HCT116 (cell line): Measurements from ENCODE around the gene TMEM52. TPM values are rescaled to one million over a fixed set of nuclear protein-coding genes. Genes with fewer than 3 reads are reported as not detected.

ENCODE experiments used
- ATAC-seq: fragments of 200-7000 bp; cut with Tn5 transposase; 2 replicates; pipeline ENCODE4 v1.9.1; 2020; ENCODE audit warnings: mild to moderate bottlenecking, moderate library complexity
- BruUV-seq: library from RNA; stranded (reverse); fragments of 400-500 nt; replicated peaks from 2 replicates; lab custom pipeline; 2021; lab: Mats Ljungman, UMichigan
- CTCF ChIA-PET: fragments of 300-600 bp; sonication (Branson Sonifier 250); formaldehyde crosslinking; loops from one replicate; lab custom pipeline; 2021; ENCODE audit warnings: antibody characterized with exemption; lab: Charles Lee
- POLR2A ChIA-PET: fragments of 300-600, 350-600 bp; sonication (Branson Sonifier 250); formaldehyde crosslinking; loops from one replicate; lab custom pipeline; 2021; ENCODE audit warnings: antibody characterized with exemption; lab: Charles Lee
- RAD21 ChIA-PET, 2 experiments: fragments of 300-600 bp; sonication (Branson Sonifier 250); formaldehyde crosslinking; loops; one replicate each; lab custom pipeline; 2023; ENCODE audit warnings: low total read pairs in 2 of 2; ENCODE audit not compliant: uncharacterized antibody in 2 of 2, unreplicated experiment in 2 of 2, low non-redundant PET in 1 of 2; lab: Charles Lee
- DNase-seq: peaks from one replicate; pipeline ENCODE4 v3.0.0-alpha.2; 2010; ENCODE audit warnings: low read depth, low spot score
- H2AFZ ChIP-seq: fragments of 200-600 bp; shearing (Covaris generic), sonication (generic); 2 replicates; pipeline ENCODE4 v1.6.1; 2017; ENCODE audit warnings: low read depth, mixed run types, mixed read lengths, antibody characterized with exemption, low read length; ENCODE audit not compliant: poor library complexity, severe bottlenecking
- H3K27ac ChIP-seq: 2 replicates; pipeline ENCODE4 v1.5.1; 2012; ENCODE audit warnings: low read depth, low read length
- H3K27me3 ChIP-seq: fragments of 200-600 bp; sonication (generic); 2 replicates; pipeline ENCODE4 v1.6.1; 2016; ENCODE audit warnings: mixed run types, low read length, mixed read lengths; ENCODE audit not compliant: insufficient read depth
- H3K36me3 ChIP-seq, 2 experiments: fragments of 200-500 bp in 1 of 2; fragments of 200-600 bp in 1 of 2; sonication (Bioruptor generic) in 1 of 2; sonication (generic) in 1 of 2; 2 replicates each; pipeline versions ENCODE4 v1.5.1 to v1.6.1; 2014 to 2016; ENCODE audit warnings: low read length in 2 of 2, inconsistent platforms in 1 of 2, mixed read lengths in 1 of 2, mixed run types in 1 of 2; ENCODE audit not compliant: insufficient read depth in 2 of 2, control insufficient read depth in 1 of 2
- H3K4me1 ChIP-seq, 2 experiments: fragments of 200-600 bp in 1 of 2; sonication (generic) in 1 of 2; 2 replicates each; pipeline versions ENCODE4 v1.5.1 to v1.6.1; 2012 to 2017; ENCODE audit warnings: low read length in 2 of 2, inconsistent platforms in 1 of 2, mild to moderate bottlenecking in 1 of 2, mixed read lengths in 1 of 2, mixed run types in 1 of 2, moderate library complexity in 1 of 2; ENCODE audit not compliant: insufficient read depth in 2 of 2, control insufficient read depth in 1 of 2
- H3K4me2 ChIP-seq: fragments of 200-600 bp; sonication (generic); 2 replicates; pipeline ENCODE4 v1.6.1; 2017; ENCODE audit warnings: mixed run types, low read length, mixed read lengths
- H3K4me3 ChIP-seq, 2 experiments: fragments of 200-600 bp in 1 of 2; sonication (generic) in 1 of 2; replicated peaks in 1 of 2; 2 replicates each; pipeline ENCODE4 v1.5.1; 2011 to 2016; ENCODE audit warnings: low read length in 2 of 2, control low read depth in 1 of 2, low read depth in 1 of 2, mild to moderate bottlenecking in 1 of 2, mixed read lengths in 1 of 2, mixed run types in 1 of 2
- H3K79me2 ChIP-seq: fragments of 200-600 bp; sonication (generic); 2 replicates; pipeline ENCODE4 v1.6.1; 2017; ENCODE audit warnings: mild to moderate bottlenecking, mixed run types, low read length, moderate library complexity, mixed read lengths; ENCODE audit not compliant: insufficient read depth
- H3K9ac ChIP-seq: fragments of 200-600 bp; sonication (generic); 2 replicates; pipeline ENCODE4 v1.6.1; 2016; ENCODE audit warnings: low read length, mixed read lengths
- H3K9me2 ChIP-seq: fragments of 200-600 bp; sonication (generic), shearing (Covaris generic); 2 replicates; pipeline ENCODE4 v1.6.1; 2017; ENCODE audit warnings: mixed run types, mild to moderate bottlenecking, moderate library complexity; ENCODE audit not compliant: insufficient read depth
- H3K9me3 ChIP-seq, 2 experiments: fragments of 200-500 bp in 1 of 2; fragments of 200-600 bp in 1 of 2; sonication (Bioruptor generic) in 1 of 2; sonication (generic) in 1 of 2; 2 replicates each; pipeline ENCODE4 v1.6.1; 2014 to 2017; ENCODE audit warnings: low read length in 2 of 2, mixed read lengths in 2 of 2, inconsistent platforms in 1 of 2, low read depth in 1 of 2, mild to moderate bottlenecking in 1 of 2, mixed run types in 1 of 2, moderate library complexity in 1 of 2; ENCODE audit not compliant: control insufficient read depth in 1 of 2, insufficient read depth in 1 of 2
- H4K20me1 ChIP-seq: fragments of 200-600 bp; sonication (generic), shearing (Covaris generic); 2 replicates; pipeline ENCODE4 v1.6.1; 2017; ENCODE audit warnings: mixed run types, mild to moderate bottlenecking, moderate library complexity; ENCODE audit not compliant: insufficient read depth
- ATF3 ChIP-seq: IDR thresholded peaks from 2 replicates; pipeline ENCODE4 v1.6.1; 2012
- CBX3 ChIP-seq: IDR thresholded peaks from 2 replicates; pipeline ENCODE4 v1.6.1; 2012; ENCODE audit warnings: low read depth
- CEBPB ChIP-seq: IDR thresholded peaks from 2 replicates; pipeline ENCODE4 v1.6.1; 2012; ENCODE audit warnings: low read depth
- EGR1 ChIP-seq: IDR thresholded peaks from 2 replicates; pipeline ENCODE4 v1.6.1; 2012; ENCODE audit warnings: low read depth
- ELF1 ChIP-seq: IDR thresholded peaks from 2 replicates; pipeline ENCODE4 v1.6.1; 2012; ENCODE audit warnings: low read depth, borderline replicate concordance
- EZH2 ChIP-seq: fragments of 200-600 bp; sonication (generic); IDR thresholded peaks from 2 replicates; pipeline ENCODE4 v1.6.1; 2017; ENCODE audit warnings: antibody characterized with exemption, mixed run types
- EZH2phosphoT487 ChIP-seq: fragments of 200-600 bp; IDR thresholded peaks from 2 replicates; pipeline ENCODE4 v1.6.1; 2018; ENCODE audit warnings: antibody characterized with exemption, borderline replicate concordance
- FOSL1 ChIP-seq: IDR thresholded peaks from 2 replicates; pipeline ENCODE4 v1.6.1; 2012; ENCODE audit warnings: low read depth
- JUND ChIP-seq: IDR thresholded peaks from 2 replicates; pipeline ENCODE4 v1.6.1; 2012
- POLR2AphosphoS5 ChIP-seq: IDR thresholded peaks from 2 replicates; pipeline ENCODE4 v1.6.1; 2011; ENCODE audit warnings: mild to moderate bottlenecking, low read depth, low read length, moderate library complexity
- RAD21 ChIP-seq: IDR thresholded peaks from 2 replicates; pipeline ENCODE4 v1.6.1; 2012; ENCODE audit warnings: low read depth, mild to moderate bottlenecking
- SIN3A ChIP-seq: IDR thresholded peaks from 2 replicates; pipeline ENCODE4 v1.6.1; 2012; ENCODE audit warnings: low read depth
- SRF ChIP-seq: IDR thresholded peaks from 2 replicates; pipeline ENCODE4 v1.6.1; 2012; ENCODE audit warnings: low read depth
- YY1 ChIP-seq: IDR thresholded peaks from 2 replicates; pipeline ENCODE4 v1.6.1; 2011; ENCODE audit warnings: low read length, low read depth, moderate library complexity, mild to moderate bottlenecking; ENCODE audit not compliant: insufficient replicate concordance; ENCODE audit errors: extremely low read depth
- ZBTB33 ChIP-seq: IDR thresholded peaks from 2 replicates; pipeline ENCODE4 v1.6.1; 2011; ENCODE audit warnings: mild to moderate bottlenecking, low read length, moderate library complexity; ENCODE audit not compliant: insufficient replicate concordance; ENCODE audit errors: extremely low read depth
- ZFX ChIP-seq: fragments of 450-650 bp; IDR thresholded peaks from 2 replicates; pipeline ENCODE4 v1.6.1; 2017
- intact Hi-C: fragments of 100-400 bp; cut with micrococcal nuclease; formaldehyde crosslinking; loops from 2 replicates; pipeline ENCODE4 v1.10.0; 2022
- total RNA-seq: library from RNA; stranded (reverse); gene quantifications from one replicate; pipeline ENCODE4 v1.2.1, GENCODE V29; 2021; ENCODE audit not compliant: unreplicated experiment

Gene TMEM52
- total RNA-seq, 1 experiment from 2014 or later = 27.5 TPM

GRCh38 chr1:1879942-1880341 lies 39.1 kb downstream of the TMEM52 start:
- H3K9me3 ChIP-seq = no peaks in the 10 kb centered on the region
- H3K27me3 ChIP-seq = no peaks in the 10 kb centered on the region
- ChIA-PET POLR2A (no interaction called here), RAD21 (no interaction called here), CTCF (no interaction called here)
- peaks cover 8% of the 10 kb centered on the region for H4K20me1 ChIP-seq
- H3K4me3 ChIP-seq = no peak overlapping the region
- peaks cover 99% of the 10 kb centered on the region for H3K79me2 ChIP-seq
- no peak overlapping the region for H3K4me2 ChIP-seq
- no peaks in the 10 kb centered on the region for H3K4me1 ChIP-seq
- DNase-seq = no peak
- H2AFZ ChIP-seq = no peak overlapping the region
- no TSS peak for BruUV-seq
- TF ChIP-seq ZFX (no peak), SIN3A (no peak), CEBPB (no peak), ZBTB33 (no peak), YY1 (no peak), EGR1 (no peak), FOSL1 (no peak), CBX3 (no peak), POLR2AphosphoS5 (no peak), EZH2 (no peak), SRF (no peak), RAD21 (no peak), ELF1 (no peak), JUND (no peak), ATF3 (no peak), EZH2phosphoT487 (no peak)
- TF ChIP-seq, all 23 proteins: peak for 0
- no peak overlapping the region for H3K9ac ChIP-seq
- H3K36me3 ChIP-seq = peaks cover 0 to 14% of the 10 kb centered on the region in 2 experiments; a peak in 2 of 4 replicates
- intact Hi-C loops = no loop called here
- no peaks in the 10 kb centered on the region for H3K9me2 ChIP-seq
- H3K27ac ChIP-seq = no peak overlapping the region
- ATAC-seq = no peak
